NCI-H1436 treated with DMSO at 0.1 percent for 48 hours (cell line): Measurements from ENCODE around the gene SCARB2.
A peak's percentile ranks its signal among the peaks of the same experiment; 100 is the strongest.

Experiments used
- DNase-seq: peaks from one replicate; lab custom pipeline; 2025; lab: John Stamatoyannopoulos, UW

Gene SCARB2

GRCh38 chr4:76198411-76199237, 15.0 kb downstream of the SCARB2 start:
- peak; percentile 47 for DNase-seq

GRCh38 chr4:76197971-76198410, 15.6 kb downstream of the SCARB2 start:
- peak; percentile 65 for DNase-seq

- DNase-seq: no peak
These were observed 16.4 kb downstream of the SCARB2 start for GRCh38 chr4:76197031-76197743.

GRCh38 chr4:76196376-76196775, 17.2 kb downstream of the SCARB2 start:
- DNase-seq: no peak

- no peak for DNase-seq
These were observed 18.3 kb downstream of the SCARB2 start for GRCh38 chr4:76195326-76195725.

GRCh38 chr4:76194325-76194724, 19.3 kb downstream of the SCARB2 start:
- DNase-seq: no peak

GRCh38 chr4:76192236-76192635, 21.4 kb downstream of the SCARB2 start:
- no peak for DNase-seq

GRCh38 chr4:76188557-76188956, 25.1 kb downstream of the SCARB2 start:
- no peak for DNase-seq

- DNase-seq: no peak
These were observed 25.5 kb downstream of the SCARB2 start for GRCh38 chr4:76188149-76188548.

GRCh38 chr4:76187152-76187551, 26.5 kb downstream of the SCARB2 start:
- DNase-seq: no peak

- DNase-seq: no peak
These were observed 31.2 kb downstream of the SCARB2 start for GRCh38 chr4:76182463-76182862.

GRCh38 chr4:76179398-76180318, 34.0 kb downstream of the SCARB2 start:
- no peak for DNase-seq

GRCh38 chr4:76178296-76178695, 35.3 kb downstream of the SCARB2 start:
- DNase-seq: no peak

- DNase-seq: no peak
These were observed 35.9 kb downstream of the SCARB2 start for GRCh38 chr4:76177709-76178108.

- DNase-seq: no peak
These were observed 38.3 kb downstream of the SCARB2 start for GRCh38 chr4:76175336-76175735.

- no peak for DNase-seq
These were observed 39.4 kb downstream of the SCARB2 start for GRCh38 chr4:76174216-76174615.

- no peak for DNase-seq
These were observed 44.9 kb downstream of the SCARB2 start for GRCh38 chr4:76168688-76169087.

GRCh38 chr4:76166480-76166879, 47.1 kb downstream of the SCARB2 start:
- DNase-seq: no peak

- DNase-seq: no peak
These were observed 53.3 kb downstream of the SCARB2 start for GRCh38 chr4:76160355-76160754.

- no peak for DNase-seq
These were observed 57.0 kb downstream of the SCARB2 start for GRCh38 chr4:76156635-76157034.

- DNase-seq: no peak
These were observed 57.6 kb downstream of the SCARB2 start for GRCh38 chr4:76155979-76156378.

GRCh38 chr4:76153356-76153755, 60.3 kb downstream of the SCARB2 start:
- DNase-seq: no peak
